SHP77 (cell line): ENCODE measurements around the gene HEPH.
"Not testable (repeated sequence)": the region's sequence is repeated elsewhere in the genome, so short reads cannot be mapped to it uniquely, and the experiment has no call there.

Experiments used
- DNase-seq, 2 experiments: peaks; one replicate each; lab custom pipeline; 2025; lab: John Stamatoyannopoulos, UW

The HEPH gene, protein sequence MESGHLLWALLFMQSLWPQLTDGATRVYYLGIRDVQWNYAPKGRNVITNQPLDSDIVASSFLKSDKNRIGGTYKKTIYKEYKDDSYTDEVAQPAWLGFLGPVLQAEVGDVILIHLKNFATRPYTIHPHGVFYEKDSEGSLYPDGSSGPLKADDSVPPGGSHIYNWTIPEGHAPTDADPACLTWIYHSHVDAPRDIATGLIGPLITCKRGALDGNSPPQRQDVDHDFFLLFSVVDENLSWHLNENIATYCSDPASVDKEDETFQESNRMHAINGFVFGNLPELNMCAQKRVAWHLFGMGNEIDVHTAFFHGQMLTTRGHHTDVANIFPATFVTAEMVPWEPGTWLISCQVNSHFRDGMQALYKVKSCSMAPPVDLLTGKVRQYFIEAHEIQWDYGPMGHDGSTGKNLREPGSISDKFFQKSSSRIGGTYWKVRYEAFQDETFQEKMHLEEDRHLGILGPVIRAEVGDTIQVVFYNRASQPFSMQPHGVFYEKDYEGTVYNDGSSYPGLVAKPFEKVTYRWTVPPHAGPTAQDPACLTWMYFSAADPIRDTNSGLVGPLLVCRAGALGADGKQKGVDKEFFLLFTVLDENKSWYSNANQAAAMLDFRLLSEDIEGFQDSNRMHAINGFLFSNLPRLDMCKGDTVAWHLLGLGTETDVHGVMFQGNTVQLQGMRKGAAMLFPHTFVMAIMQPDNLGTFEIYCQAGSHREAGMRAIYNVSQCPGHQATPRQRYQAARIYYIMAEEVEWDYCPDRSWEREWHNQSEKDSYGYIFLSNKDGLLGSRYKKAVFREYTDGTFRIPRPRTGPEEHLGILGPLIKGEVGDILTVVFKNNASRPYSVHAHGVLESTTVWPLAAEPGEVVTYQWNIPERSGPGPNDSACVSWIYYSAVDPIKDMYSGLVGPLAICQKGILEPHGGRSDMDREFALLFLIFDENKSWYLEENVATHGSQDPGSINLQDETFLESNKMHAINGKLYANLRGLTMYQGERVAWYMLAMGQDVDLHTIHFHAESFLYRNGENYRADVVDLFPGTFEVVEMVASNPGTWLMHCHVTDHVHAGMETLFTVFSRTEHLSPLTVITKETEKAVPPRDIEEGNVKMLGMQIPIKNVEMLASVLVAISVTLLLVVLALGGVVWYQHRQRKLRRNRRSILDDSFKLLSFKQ

DNA sequence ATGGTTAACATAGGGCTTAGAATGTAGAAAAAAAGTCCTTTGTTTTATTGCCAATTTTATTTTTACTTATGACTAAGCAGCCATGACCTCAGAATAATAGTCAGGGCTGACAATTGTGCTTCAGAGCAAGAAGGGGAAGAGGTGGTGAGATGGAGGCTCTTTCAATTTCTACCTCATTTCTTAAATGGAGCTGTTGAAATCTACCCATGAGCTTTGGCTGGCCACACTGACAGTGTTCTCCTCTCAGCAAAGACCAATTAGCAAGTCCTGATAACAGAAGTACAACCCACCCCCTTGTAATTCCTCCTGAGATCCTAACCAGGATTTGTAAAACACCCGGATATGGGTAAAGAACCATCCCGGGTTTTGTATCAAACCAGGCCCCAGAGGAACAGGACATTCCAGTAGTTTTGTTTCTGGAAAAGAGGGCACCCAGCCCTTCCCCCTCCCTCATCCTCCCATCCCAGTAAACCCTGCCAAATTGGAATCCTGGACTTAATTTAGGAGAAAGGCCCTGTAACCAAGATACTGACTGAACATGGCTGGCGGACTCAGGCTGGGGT, at the start of gene HEPH:
HEPH (plus strand) TSS at position 399 of the 563 bp plus-strand sequence. CDS start 6,324 bp downstream, outside the sequence.
- DNase-seq = no peak

DNA sequence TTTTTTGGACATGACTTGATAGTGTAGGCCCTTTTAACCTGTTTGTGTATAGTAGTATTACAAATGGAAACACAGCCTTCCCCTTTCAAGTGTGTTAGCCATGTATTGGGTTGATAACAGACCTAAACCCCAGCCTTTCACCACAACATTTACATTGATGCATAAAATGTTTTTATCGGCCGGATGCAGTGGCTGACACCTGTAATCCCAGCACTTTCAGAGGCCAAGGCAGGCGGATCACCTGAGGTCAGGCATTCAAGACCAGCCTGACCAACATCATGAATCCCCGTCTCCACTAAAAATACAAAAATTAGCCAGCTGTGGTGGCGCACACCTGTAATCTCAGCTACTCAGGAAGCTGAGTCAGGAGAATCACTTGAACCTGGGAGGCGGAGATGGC, 45.3 kb upstream of the HEPH start:
- not testable (repeated sequence) for DNase-seq

DNA sequence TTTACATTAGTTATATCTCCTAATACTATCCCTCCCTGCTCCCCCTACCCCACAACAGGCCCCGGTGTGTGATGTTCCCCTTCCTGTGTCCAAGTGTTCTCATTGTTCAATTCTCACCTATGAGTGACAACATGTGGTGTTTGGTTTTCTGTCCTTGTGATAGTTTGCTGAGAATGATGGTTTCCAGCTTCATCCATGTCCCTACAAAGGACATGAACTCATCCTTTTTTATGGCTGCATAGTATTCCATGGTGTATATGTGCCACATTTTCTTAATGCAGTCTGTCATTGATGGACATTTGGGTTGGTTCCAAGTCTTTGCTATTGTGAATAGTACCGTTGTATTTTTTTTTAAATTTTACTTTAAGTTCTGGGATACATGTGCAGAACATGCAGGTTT, 42.7 kb upstream of the HEPH start:
- not testable (repeated sequence) for DNase-seq

DNA sequence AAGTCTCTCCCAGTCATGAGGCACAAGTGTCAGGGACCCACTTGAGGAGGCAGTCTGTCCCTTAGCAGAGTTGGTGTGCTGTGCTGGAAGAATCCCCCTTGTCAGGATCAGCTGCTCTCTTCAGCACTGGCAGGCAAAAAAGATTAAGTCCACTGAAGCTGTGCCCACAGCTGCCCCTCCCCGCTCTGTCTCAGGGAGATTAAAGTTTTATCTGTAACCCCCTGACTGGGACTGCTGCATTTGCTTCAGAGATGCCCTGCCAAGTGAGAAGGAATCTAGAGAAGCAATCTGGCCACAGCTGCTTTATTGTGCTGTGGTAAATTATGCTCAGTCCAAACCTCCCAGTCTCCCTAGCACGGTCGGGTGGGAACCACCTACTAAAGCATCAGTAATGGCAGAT, 37.4 kb upstream of the HEPH start:
- no peak for DNase-seq

DNA sequence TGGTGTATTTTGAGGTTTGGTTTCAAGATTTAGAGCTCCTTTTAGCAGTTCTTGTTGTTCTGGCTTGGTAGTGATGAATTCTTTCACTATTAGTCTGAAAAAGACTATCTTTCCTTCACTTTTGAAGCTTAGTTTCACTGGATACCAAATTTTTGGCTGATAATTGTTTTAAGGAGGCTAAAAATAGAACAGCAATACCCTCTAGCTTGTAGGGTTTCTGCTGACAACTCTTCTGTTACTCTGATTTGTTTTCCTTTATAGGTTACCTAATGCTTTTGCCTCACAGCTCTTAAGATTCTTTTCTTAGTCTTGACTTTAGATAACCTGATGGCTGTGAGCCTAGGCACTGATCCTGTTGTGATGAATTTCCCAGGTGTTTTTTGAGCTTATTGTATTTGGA, 33.6 kb upstream of the HEPH start:
- DNase-seq = no peak

DNA sequence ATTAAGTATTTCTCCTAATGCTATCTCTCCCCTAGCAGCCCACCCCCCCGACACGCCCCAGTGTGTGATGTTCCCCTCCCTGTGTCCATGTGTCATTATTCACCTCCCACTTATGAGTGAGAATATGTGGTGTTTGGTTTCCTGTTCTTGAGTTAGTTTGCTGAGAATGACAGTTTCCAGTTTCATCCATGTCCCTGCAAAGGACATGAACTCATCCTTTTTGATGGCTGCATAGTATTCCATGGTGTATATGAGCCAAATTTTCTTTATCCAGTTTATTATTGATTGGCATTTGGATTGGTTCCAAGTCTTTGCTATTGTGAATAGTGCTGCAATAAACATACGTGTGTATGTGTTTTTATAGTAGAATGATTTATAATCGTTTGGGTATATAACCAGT, 28.8 kb upstream of the HEPH start:
- DNase-seq = not testable (repeated sequence)

DNA sequence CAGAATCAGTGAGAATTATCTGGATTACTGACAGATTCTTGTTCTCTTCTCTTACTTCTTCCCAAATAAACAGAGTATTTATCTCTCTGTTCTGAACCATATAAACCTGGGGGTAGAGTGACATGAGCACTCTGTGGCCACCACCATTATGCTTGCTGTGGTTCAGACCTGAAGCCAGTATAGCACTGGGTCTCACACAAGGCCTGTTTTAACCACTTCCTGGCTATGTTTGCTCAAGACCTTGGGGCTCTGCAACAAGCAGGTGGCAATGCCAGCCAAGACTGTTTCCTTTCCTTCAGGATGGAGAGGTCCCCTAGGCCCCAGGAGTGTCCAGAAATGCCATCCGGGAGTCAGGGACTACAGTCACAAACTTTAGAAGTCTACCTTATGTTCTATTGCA, 21.7 kb upstream of the HEPH start:
- no peak for DNase-seq

DNA sequence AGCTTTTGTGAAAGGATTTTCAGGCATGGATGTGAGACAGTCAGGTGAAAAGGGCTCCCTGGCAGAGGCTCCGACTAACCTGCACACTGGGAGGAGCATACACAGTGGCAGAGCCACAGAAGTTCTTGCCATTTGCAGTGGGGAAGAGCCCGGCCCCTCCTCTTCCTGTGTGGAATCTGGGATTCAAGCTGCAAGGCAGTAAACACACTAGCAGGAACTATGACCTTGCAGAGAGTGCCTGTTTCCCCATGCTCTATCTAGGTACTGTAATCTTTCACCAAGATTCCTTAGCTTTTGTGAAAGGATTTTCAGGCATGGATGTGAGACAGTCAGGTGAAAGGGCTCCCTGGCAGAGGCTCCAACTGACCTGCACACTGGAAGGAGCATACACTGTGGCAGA, 19.8 kb upstream of the HEPH start:
- DNase-seq = no peak

DNA sequence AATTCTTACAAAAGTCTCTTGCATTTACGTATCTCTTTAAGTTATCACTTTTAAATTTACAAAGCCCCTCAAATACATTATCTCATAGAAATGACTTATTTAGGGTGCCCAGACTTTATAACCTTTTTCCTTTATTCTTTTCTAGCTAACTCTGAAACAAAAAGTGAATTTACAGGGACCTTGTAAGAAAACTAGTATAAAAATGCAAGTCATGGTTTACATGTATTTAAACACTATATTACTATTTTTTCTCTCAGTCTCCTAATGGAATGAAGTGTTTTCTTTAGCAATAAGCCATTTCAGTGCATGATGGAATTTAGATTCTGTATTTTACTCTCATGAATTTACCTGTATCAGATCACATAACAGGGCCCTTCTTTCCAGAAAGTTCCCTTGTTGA, 14.5 kb upstream of the HEPH start:
- DNase-seq = no peak

DNA sequence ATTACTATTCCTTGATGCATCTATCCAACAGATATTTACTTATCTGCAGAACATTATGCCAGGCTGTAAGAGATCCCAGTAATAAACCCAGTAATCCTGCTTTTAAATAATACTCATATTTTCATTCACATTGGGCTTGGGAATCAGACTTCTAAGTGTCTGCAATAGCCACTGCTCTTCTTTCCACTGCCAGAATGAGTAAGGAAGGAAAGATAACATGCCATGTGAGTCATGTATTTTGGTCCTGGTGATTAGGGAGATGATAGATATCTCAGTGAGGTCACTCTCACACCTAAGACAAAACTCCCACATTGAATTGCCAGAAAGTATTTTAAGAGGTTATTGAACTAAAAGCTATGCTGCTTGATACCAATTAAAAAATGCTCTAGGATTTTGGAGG, 13.9 kb upstream of the HEPH start:
- DNase-seq = no peak

DNA sequence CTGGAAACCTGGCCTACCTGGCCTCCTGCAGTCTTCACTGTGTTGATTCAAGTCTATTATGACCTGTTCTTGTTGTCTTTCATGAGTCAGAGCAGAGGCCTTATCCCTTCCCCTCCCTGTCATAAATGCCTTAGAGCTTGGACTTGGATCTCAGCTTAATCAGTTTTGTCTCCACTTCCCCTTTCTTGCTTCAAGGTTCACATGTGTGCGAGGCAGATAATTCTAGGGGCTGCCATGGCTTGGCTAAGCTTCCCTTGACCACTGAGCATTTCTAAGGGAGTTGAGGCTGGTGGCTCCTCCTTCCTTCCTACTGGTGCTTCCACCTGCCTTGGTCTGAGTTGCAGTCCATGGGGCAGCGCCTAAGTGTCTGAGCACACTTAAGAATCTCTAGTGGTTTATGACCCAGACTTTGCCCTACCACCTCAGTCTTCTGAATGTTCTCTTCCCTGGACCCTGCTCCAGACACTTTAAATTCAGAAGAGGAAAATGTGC, 1.7 kb upstream of the HEPH start:
- DNase-seq = no peak

DNA sequence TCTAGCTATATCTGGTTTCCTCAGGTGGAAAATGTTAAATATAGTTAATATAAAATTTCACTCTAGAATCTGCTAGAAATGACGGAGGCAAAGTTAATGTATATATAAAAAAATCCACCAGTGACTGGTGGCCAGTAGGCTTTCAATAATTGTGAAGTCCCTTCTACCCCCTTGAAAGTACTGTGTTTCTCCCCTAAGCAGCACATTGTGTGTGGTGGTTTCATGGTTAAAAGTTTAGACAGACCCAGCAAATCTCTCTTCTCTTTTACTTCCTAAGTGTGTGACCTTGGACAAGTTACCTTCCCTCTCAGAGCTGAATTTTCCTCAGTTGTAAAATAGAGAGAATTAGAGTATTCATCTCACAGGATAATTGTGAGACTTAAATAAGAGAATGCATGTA, 600 bp upstream of the HEPH start:
- DNase-seq = no peak

DNA sequence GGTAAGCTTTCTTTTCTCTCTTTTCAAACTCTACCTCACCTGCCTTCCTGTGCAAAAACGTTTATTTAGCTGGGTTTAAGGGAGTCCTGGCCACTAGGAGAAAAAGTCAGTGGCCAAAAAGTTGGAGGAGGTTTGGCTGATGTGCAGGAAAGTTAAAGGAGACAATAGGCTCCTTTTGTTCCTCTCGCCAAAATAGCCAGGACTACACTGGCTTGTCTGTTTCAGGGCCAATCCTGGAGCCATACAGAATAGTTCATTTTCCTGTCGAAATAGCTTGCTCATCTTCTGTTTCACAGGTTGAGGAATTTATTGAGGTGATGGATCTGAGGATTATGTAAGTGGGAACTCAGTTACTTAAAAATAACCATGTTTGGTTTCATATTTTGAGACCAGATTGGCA, 423 bp downstream of the HEPH start:
- no peak for DNase-seq

DNA sequence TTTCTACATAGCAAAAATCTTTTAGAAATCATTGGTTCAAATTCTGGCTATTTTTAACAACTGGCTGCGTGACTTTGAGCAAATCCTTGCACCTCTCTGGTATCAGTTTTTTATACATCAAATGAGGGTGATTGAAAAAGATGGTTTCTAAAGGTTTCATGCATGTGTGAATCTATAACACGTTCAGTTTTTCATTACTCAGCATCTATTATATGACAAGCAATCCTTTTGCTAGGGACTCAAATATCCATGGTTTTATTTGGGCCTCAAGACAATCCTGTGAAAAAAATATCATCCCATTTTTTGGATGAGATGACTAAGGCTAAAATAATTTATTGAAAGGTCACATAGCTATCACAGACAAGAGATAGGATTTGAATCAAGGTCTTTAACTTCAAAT, 884 bp downstream of the HEPH start:
- DNase-seq = no peak

DNA sequence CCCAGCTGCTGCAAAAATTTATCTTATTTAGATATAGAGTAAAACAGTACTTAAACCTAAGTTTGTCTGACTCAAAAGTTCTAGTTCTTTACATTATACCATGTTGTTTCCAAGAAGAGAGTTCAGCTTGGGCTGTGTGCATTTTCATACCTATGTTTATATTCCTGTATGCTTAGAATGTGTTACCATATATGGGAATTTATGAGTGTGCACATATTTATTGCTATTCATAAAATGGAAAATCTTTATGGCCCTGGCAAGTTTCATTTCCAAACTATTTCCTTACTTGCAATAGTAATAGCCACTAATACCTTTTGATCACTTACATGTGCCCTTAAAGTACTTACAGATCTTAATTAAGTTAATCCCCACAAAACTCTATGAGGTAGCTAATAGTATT, 2.6 kb downstream of the HEPH start:
- DNase-seq = no peak

DNA sequence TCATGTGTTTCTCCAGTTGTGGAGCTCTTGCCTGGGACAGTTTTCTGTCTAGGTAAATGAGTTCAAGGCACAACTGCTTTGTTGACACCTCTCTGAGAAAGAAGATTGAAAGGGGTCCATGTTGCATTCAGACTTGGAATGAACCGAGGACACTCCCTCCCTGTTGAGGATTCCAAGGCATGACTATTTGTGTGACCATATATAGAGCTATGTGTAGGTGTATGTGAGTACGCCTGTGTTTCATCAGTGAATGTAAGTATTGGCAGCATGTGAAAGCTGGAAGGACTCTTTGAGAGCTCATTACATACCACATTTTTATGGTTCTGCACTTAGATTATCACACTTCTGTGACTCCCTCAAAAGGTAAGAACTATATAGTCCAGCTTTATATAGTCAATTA, 3.4 kb downstream of the HEPH start:
- no peak for DNase-seq

DNA sequence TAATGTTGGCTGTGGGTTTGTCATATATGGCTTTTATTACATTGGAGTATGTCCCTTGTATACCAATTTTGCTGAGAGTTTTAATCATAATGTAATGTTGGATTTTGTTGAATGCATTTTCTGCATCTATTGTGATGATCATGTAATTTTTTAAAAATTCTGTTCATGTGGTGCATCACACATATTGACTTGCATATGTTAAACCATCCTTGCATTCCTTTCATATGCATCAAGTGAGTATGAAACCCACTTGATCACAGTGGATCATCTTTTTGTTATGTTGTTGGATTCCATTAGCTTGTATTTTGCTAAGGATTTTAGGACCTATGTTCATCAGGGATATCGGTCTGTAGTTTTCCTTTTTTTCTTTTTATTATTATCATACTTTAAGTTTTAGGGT, 12.1 kb downstream of the HEPH start:
- no peak for DNase-seq

DNA sequence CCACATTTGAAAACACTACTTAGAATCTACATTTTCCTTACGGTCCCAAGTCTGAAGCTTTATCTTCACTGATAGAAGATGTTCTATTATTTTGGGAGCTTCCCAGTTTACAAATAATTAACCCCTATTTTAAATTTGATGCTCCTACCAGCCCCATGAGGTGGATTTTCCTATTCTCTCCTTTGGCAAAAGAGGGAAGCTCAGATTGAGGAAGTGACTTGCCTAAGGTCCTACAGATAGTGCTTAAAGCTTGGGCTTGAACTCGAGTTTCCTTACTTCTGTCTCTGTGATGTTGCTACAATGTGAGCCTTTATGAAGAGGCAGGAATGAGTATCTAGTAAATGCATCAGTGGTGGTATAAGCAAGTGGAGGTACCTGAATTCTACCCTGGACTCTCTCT, 27.5 kb downstream of the HEPH start:
- no peak for DNase-seq

DNA sequence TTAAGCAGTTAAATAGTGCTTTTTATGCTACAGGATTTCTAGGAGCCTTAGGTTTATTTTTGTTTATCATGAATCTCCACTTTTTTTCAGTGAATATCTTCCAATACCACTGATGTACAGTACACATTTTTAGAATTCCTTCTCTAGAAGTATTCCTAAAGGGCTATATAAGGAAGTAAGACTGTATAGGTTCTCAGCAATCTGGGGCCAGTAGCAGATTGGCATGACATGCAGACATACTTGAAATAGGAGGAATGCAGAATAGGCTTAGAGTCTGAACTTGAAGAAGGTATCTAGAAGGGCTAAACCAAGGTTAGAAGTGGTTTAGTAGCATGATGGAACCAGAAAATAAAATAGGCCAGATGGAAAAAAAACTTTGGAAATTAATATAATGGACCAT, 29.8 kb downstream of the HEPH start:
- DNase-seq = no peak

DNA sequence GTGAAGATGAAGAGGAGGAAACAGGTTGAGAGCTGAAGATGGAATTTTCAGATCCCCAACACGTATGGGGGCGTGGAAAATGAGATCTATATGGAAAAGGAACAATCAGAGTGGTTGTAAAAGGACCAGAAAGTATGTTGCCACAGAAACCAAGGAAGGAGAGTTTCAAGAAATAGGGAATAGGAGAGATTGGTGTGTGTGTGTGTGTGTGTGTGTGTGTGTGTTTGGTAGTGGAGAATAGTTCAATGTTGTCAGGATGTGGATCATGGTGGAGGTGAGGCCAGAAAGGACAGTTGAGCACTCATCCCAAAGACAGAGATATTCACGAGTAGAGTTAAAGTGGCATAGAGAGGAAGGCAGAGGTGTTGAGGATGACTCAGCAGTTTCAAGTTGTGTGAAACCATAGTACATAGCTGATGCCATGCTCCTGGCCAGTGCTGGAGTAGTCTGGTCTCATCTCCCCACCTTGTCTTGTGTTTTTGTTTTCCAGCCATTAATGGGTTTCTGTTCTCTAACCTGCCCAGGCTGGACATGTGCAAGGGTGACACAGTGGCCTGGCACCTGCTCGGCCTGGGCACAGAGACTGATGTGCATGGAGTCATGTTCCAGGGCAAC, 36.1 kb downstream of the HEPH start:
- DNase-seq = no peak

DNA sequence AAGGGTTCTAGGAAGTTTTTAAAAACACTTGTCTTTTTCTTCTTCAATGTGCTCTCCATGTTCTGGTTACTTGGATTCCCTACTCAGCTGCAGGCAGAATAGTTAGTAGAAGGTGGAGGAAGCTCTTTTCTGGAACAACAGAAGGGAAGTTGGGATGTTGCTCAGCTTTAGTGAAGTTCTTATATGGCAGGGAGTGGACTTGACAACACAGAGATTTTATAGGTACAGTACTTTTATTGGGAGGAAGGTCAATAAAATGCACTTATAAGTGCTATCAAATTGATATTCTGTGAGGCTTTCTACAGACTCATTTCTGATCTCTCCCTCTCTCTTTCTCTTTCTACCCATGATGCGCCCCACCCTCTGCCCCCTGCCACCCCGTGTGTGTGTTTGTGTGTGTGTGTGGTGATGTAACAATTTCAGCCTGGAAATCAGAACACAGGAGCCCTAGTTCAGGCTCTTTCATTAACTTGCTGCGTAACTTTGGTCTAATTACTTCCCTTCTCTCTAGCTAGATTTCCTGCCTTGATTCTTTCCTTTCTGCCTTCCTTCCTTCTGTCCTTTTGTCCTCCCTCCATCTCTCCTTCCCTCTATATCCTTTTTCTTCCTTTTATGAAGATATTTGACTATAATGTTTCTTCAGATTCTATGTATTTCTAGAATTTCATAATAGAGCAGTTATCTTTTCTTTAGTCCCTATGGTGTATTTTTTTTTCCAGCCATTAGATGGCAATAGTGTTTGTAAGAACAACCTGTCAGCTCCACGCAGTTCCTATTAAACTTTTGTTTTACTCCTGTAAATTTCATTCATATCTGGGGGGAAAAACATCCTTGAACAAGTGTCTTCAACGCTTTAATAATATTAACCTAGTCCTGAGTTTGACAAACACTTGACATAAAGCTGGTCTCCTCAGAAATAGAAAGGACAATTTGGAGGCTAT, 37.1 kb downstream of the HEPH start:
- no peak for DNase-seq
